Measurements from ENCODE around the gene ZNF438. TPM values are rescaled to one million over a fixed set of nuclear protein-coding genes. Genes with fewer than 3 reads are reported as not detected.

ZNF438 gene
- total RNA-seq, 1 donor: 8.0 TPM

DNA sequence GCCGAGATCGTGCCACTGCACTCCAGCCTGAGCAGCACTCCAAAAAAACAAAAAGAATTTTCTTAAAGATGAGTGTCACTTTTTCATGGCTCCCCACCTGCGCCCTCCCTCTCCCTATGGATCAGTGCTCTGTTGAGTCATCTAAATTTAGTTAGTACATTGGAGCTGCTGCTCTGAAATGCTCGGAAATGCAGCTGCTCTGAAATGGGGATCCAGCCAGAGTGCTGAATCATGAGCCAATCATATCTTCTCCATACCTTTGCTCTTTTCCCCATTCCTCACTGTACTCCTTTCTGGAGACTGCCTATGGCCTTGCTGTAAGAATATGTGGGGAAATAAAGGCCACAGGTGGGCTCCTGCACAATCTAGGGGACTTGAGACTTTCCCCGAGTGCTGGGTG, 188.8 kb downstream of the ZNF438 start:
- peak; percentile 69 for DNase-seq (ENCODE audit: low read depth)
- TF ChIP-seq, protein P1, sequence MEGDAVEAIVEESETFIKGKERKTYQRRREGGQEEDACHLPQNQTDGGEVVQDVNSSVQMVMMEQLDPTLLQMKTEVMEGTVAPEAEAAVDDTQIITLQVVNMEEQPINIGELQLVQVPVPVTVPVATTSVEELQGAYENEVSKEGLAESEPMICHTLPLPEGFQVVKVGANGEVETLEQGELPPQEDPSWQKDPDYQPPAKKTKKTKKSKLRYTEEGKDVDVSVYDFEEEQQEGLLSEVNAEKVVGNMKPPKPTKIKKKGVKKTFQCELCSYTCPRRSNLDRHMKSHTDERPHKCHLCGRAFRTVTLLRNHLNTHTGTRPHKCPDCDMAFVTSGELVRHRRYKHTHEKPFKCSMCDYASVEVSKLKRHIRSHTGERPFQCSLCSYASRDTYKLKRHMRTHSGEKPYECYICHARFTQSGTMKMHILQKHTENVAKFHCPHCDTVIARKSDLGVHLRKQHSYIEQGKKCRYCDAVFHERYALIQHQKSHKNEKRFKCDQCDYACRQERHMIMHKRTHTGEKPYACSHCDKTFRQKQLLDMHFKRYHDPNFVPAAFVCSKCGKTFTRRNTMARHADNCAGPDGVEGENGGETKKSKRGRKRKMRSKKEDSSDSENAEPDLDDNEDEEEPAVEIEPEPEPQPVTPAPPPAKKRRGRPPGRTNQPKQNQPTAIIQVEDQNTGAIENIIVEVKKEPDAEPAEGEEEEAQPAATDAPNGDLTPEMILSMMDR (IDR thresholded peaks at IDR 0.05; ENCODE audit: insufficient read depth, low read length): no peak
- no peak overlapping the region for H3K4me3 ChIP-seq (ENCODE audit: low read depth, low read length)

DNA sequence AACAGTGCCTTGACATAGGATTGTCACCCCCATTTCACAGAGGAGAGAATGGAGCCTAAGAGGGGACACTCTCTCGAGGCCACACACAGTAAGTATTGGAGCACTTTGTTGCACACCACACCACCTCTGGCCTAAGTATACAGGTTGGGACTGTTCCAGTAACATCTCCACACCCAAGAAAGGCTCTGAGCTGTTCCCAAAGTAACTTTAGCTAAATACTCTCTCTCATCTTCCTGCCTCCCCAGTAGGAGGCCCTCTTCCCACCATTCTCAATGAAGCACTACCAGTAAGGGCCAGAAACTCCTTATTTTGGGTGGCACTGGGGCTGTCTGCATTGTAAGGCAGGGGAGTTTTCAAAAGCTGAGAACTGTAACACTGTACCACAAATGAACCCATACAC, 189.5 kb downstream of the ZNF438 start:
- TF ChIP-seq, protein P1 (IDR thresholded peaks at IDR 0.05; ENCODE audit: insufficient read depth, low read length): no peak
- H3K4me3 ChIP-seq (ENCODE audit: low read depth, low read length): no peak overlapping the region
- DNase-seq (ENCODE audit: low read depth): no peak

DNA sequence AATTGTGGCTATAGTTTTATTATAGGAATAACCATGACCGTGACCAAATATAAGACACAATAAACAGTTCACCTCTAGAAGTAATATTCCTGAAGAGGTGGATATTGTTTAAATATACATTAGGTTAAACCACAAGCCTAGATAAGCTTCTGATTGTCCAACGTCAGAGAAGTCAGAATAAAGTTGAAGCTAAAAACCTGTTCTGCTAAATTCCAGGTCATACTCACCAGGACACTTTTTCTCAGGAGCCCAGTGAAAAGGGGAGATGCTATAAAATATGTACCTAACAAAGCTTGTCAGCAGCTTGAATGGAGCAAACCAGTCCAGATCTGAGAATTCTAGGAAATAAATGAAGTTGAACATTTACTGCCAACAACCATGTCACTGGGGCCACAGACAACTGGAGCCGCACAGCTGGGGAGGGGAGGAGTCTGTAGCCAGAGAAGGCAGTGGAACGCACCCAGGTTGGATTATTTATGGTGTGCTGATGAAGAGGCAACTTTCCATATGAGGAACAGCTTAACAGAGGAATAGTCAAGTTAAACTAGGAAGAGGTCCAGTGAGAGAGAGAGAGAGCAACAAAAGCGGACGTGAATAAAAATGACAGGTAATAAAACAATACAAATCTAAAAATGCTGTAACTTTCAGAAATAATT, 191.1 kb downstream of the ZNF438 start:
- TF ChIP-seq, protein P1 (IDR thresholded peaks at IDR 0.05; ENCODE audit: insufficient read depth, low read length): no peak
- peak; percentile 51 for DNase-seq (ENCODE audit: low read depth)
- H3K4me3 ChIP-seq (ENCODE audit: low read depth, low read length): no peak overlapping the region

- TF ChIP-seq, protein P1 (IDR thresholded peaks at IDR 0.05; ENCODE audit: insufficient read depth, low read length): no peak
- peak; percentile 45 for DNase-seq (ENCODE audit: low read depth)
Measured at GRCh38 chr10:30839652-30840051, 192.0 kb downstream of the ZNF438 start.

GRCh38 chr10:30836406-30836805, 195.3 kb downstream of the ZNF438 start:
- TF ChIP-seq, protein P1 (IDR thresholded peaks at IDR 0.05; ENCODE audit: insufficient read depth, low read length): no peak
- no peak overlapping the region for H3K4me3 ChIP-seq (ENCODE audit: low read depth, low read length)
- no peak for DNase-seq (ENCODE audit: low read depth)

More at GRCh38 chr10:30839652-30840051, 192.0 kb downstream of the ZNF438 start:
- H3K4me3 ChIP-seq (ENCODE audit: low read depth, low read length): no peak overlapping the region

DNA sequence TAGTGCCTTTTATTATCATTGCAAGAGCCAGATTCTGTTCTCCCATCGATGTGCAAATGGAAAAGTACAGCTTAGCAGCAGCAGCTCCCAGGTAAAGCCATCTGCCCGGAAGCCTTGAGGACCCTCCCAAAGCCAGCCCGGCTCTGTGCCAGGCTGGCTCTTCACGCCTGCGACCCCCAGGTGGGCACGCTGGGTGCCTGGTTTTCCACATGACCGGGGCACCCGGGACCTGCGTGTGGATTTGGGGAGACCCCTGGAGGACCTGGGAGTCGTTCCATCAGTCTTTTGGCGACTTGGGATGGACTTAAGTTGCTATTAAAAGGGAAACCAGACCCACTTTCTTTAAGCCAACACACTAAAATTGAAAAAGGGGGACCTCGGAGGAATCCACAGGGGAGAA, 196.5 kb downstream of the ZNF438 start:
- no peak for DNase-seq (ENCODE audit: low read depth)
- TF ChIP-seq, protein P1 (IDR thresholded peaks at IDR 0.05; ENCODE audit: insufficient read depth, low read length): no peak
- no peak overlapping the region for H3K4me3 ChIP-seq (ENCODE audit: low read depth, low read length)

- no peak for DNase-seq (ENCODE audit: low read depth)
- TF ChIP-seq, protein P1 (IDR thresholded peaks at IDR 0.05; ENCODE audit: insufficient read depth, low read length): no peak
- no peak overlapping the region for H3K4me3 ChIP-seq (ENCODE audit: low read depth, low read length)
Measured at GRCh38 chr10:30834651-30835050, 197.0 kb downstream of the ZNF438 start.
